ENCODE measurements around the gene CEMIP.

GRCh38 chr15:80736560-80736959, 42.6 kb upstream of the CEMIP start:
- TF ChIP-seq POLR2A (IDR thresholded peaks at IDR 0.05) (no peak), POLR2AphosphoS5 (IDR thresholded peaks at IDR 0.05) (no peak), CTCF (IDR thresholded peaks at IDR 0.05) (no peak)

Data from breast epithelium (tissue), 3 donors.